Activated T-helper 17 cell treated with anti-CD3 and anti-CD28 coated beads, Interleukin-2, amount 50 U/mL, for 72 hours (primary cell): ENCODE measurements around the gene OR10P1. TPM values are rescaled to one million over a fixed set of nuclear protein-coding genes. Genes with fewer than 3 reads are reported as not detected.
"Not testable (repeated sequence)": the region's sequence is repeated elsewhere in the genome, so short reads cannot be mapped to it uniquely, and the experiment has no call there.

Experiments used
- ATAC-seq: fragments of 150-1000 bp; cut with Tn5 transposase; replicated peaks from 2 replicates; pipeline ENCODE4 v1.10.0; 2021; ENCODE audit warnings: mild to moderate bottlenecking, moderate library complexity
- H3K27ac Mint-ChIP-seq: one replicate; pipeline ENCODE4 v1.8.0; 2022; ENCODE audit warnings: mixed read lengths
- H3K27me3 Mint-ChIP-seq: one replicate; pipeline ENCODE4 v1.8.0; 2022; ENCODE audit warnings: mixed read lengths
- H3K36me3 Mint-ChIP-seq: one replicate; pipeline ENCODE4 v1.8.0; 2022; ENCODE audit warnings: low read depth, mild to moderate bottlenecking, mixed read lengths
- H3K4me1 Mint-ChIP-seq: one replicate; pipeline ENCODE4 v1.8.0; 2022; ENCODE audit warnings: mixed read lengths
- H3K4me3 Mint-ChIP-seq: one replicate; pipeline ENCODE4 v1.8.0; 2022; ENCODE audit warnings: mild to moderate bottlenecking, mixed read lengths
- H3K9me3 Mint-ChIP-seq: one replicate; pipeline ENCODE4 v1.8.0; 2022; ENCODE audit warnings: mixed read lengths
- total RNA-seq, 2 donors: library from RNA; stranded (reverse); gene quantifications; one replicate each; pipeline ENCODE4 v1.2.3, GENCODE V29; 2022

The OR10P1 gene
- total RNA-seq = not detected

- Mint-ChIP-seq H3K9me3 (no peaks in the 10 kb centered on the region), H3K36me3 (no peaks in the 10 kb centered on the region), H3K27ac (peak within 1 kb of the TSS; percentile 35), H3K4me1 (peaks cover 7% of the 10 kb centered on the region), H3K27me3 (peaks cover 9% of the 10 kb centered on the region), H3K4me3 (peak within 1 kb of the TSS; percentile 37)
- ATAC-seq = no peak
Observed at GRCh38 chr12:55636853-55637252, at the start of gene OR10P1. TSS of gene OR10P1 (plus strand) at chr12:55636892. CDS start at chr12:55636892, 0 bp downstream.

DNA sequence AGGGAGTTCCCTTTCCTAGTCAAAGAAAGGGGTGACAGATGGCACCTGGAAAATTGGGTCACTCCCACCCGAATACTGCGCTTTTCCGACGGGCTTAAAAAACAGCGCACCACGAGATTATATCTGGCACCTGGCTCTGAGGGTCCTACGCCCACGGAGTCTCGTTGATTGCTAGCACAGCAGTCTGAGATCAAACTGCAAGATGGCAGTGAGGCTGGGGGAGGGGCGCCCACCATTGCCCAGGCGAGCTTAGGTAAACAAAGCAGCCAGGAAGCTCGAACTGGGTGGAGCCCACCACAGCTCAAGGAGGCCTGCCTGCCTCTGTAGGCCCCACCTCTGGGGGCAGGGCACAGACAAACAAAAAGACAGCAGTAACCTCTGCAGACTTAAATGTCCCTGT lies 46.5 kb upstream of the OR10P1 start:
- not testable (repeated sequence) for H3K4me1 Mint-ChIP-seq, H3K36me3 Mint-ChIP-seq, ATAC-seq, H3K9me3 Mint-ChIP-seq, H3K27ac Mint-ChIP-seq, H3K4me3 Mint-ChIP-seq
- H3K27me3 Mint-ChIP-seq = peaks cover 38% of the 10 kb centered on the region

DNA sequence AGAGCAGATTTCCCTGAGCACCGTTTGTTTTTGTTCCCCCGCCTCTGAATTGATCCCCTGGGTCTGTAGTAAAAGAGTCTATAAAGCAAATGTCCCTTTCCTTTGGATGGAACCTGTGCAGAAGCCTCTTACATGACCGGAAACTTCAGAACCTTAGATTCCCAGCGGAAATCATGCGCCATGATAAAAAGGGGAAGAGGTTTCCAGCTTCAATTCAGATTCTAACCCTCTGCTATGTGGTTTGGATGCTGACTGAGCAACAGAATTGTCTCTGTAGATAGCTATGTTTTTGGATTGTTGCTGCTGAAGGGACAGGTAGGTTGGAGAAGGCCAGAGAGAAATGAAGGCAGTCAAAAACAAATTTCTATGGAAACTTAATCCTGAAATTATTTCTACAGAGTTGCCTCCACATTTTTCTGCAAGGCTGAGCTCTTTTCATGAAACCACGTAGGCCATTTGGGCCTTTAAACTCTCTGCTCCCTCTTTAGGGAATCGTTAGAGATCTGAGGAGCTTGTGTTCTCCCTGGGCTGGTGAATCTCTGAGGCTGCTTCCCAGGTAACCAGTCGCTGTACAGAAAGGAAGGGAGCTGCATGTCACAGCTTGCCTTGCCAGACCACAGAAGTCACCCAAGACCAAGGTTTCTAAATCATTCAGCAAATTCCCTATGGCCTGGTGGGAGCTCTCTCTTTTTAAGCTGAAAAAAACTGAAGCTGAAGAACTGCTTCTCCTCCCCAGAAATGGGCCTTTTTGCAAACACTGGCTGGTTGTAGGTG lies 28.7 kb upstream of the OR10P1 start:
- H3K36me3 Mint-ChIP-seq = no peaks in the 10 kb centered on the region
- no peak overlapping the region for H3K27ac Mint-ChIP-seq
- no peak for ATAC-seq
- peaks cover 23% of the 10 kb centered on the region for H3K27me3 Mint-ChIP-seq
- H3K4me1 Mint-ChIP-seq = no peaks in the 10 kb centered on the region
- no peak overlapping the region for H3K4me3 Mint-ChIP-seq
- H3K9me3 Mint-ChIP-seq = no peaks in the 10 kb centered on the region

DNA sequence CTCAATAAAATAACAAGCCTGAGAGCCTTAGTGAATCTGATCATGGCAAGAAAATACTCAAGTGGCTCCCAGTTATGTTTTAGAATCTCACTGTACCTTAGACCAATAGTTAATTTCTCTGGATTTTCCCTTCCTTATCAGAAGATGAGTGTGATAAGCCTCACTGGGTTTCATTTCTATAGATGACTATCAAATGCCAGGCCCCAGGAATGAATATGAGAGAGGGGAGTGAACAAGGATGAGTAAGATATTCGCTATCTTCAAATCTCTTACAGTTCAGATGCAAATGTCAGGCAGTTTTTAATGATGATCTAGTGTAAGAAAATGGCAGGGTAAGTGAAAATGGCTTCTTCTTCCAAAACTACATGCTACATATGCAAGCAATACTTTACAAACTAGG lies 26.1 kb upstream of the OR10P1 start:
- Mint-ChIP-seq H3K4me1 (no peaks in the 10 kb centered on the region), H3K4me3 (no peak overlapping the region), H3K36me3 (no peaks in the 10 kb centered on the region), H3K27me3 (peaks cover 28% of the 10 kb centered on the region), H3K27ac (no peak overlapping the region), H3K9me3 (peaks cover 9% of the 10 kb centered on the region)
- ATAC-seq = peak; percentile 81

DNA sequence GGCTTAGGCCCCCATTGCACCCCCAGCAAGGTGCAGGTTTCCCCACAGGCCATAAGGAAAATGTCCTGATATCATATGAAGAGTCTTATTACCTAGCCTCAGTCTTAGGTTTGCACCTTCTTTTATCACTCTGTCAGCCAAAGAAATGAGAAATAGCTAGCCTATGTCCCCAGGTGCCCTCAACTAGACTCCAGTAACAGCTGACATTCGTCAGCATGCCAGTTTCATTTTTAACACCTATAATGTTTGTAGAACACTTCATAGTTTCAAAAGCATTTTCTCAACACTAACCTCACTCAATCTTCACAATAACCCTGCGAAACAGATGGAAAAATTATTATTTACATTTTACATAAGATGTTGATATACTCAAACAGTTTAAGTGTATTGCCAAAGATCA lies 24.0 kb upstream of the OR10P1 start:
- no peak overlapping the region for H3K4me3 Mint-ChIP-seq
- peaks cover 36% of the 10 kb centered on the region for H3K27me3 Mint-ChIP-seq
- no peaks in the 10 kb centered on the region for H3K4me1 Mint-ChIP-seq
- no peak for ATAC-seq
- no peaks in the 10 kb centered on the region for H3K36me3 Mint-ChIP-seq
- H3K27ac Mint-ChIP-seq = no peak overlapping the region
- peaks cover 17% of the 10 kb centered on the region for H3K9me3 Mint-ChIP-seq

DNA sequence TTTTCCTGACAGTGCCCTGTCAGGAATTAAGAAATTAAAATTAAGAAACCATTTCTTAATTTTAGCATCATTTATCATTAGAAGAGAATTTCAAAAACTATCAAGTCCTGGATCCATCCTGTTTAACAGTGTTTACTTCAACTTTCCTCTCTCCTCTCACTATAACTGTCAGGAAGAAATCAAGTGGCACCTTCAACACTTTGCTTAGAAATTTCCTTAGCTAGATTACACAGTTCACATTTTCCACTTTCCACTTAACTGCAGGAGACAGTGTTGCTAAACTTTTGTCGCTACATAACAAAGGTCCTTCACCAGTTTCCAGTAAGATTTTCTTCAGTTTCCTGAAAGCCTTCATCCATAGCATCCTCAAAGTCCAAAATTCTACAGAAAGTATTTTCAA lies 21.9 kb upstream of the OR10P1 start:
- ATAC-seq = no peak

DNA sequence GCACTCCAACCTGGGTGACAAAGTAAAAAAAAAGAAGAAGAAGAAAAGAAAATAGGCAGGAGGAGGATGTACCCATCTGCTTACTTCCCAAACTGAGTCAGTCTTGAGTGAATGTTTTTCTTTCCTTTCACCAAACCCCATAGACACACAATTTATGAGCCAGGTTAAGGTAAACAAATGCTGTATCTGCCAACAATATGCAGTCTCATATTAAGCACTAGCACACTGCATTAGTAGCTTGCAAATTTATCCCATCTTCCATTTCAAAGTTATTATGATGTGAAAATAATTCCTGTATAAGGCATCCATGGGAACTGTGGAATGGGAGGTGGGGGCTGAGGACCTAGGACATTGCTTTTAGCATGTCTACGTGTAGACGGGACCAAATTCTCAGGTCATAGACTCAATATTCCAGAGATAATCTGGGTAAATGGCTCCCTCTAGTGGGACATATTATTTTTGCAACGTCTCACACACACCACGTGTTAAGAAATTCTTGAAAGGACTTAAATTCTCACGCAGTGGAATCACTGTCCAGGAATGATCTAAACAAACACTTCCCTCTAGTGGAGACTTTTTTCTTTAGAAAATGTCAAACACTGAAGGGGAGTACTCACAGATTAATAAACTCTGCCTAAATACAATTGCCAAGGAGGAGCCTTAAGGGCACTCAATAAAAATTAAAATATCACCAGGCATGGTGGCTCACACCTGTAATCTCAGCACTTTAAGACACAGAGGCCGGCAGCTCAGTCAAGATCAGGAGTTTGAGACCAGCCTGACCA lies 17.1 kb upstream of the OR10P1 start:
- ATAC-seq = peak; percentile 64
- H3K27me3 Mint-ChIP-seq = peaks cover 32% of the 10 kb centered on the region
- no peaks in the 10 kb centered on the region for H3K36me3 Mint-ChIP-seq
- H3K4me1 Mint-ChIP-seq = no peaks in the 10 kb centered on the region
- H3K9me3 Mint-ChIP-seq = peaks cover 17% of the 10 kb centered on the region
- no peak overlapping the region for H3K27ac Mint-ChIP-seq
- H3K4me3 Mint-ChIP-seq = no peak overlapping the region

More for the DNA sequence above, 21.9 kb upstream of the OR10P1 start:
- Mint-ChIP-seq H3K4me1 (no peaks in the 10 kb centered on the region), H3K4me3 (no peak overlapping the region), H3K9me3 (peaks cover 17% of the 10 kb centered on the region), H3K27me3 (peaks cover 32% of the 10 kb centered on the region), H3K36me3 (no peaks in the 10 kb centered on the region), H3K27ac (no peak overlapping the region)

- ATAC-seq = peak; percentile 92
- Mint-ChIP-seq H3K4me3 (no peak overlapping the region), H3K9me3 (no peaks in the 10 kb centered on the region)
Observed at GRCh38 chr12:55624056-55624455, 12.6 kb upstream of the OR10P1 start.

DNA sequence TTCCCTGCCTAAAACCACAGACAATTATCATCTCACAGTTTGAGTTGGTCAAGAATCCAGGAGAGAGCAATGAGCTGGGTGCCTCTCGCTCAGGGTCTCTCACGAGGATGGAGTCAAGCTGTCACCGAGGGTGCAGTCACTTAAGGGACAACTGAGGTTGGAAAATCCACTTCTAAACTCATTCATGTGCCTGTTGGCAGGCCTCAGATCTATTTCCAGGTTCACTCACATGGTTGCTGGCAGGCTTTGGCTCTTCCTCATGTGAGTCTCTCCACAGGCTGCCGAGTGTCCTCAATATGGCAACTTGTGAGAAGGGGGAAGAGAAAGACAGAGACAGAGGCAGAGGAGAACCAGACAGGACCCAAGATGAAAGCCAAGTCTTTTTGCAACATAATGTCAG lies 10.5 kb upstream of the OR10P1 start:
- ATAC-seq = no peak
- peaks cover 12% of the 10 kb centered on the region for H3K4me1 Mint-ChIP-seq
- no peaks in the 10 kb centered on the region for H3K9me3 Mint-ChIP-seq
- H3K27ac Mint-ChIP-seq = no peak overlapping the region
- H3K4me3 Mint-ChIP-seq = no peak overlapping the region
- H3K27me3 Mint-ChIP-seq = peaks cover 3% of the 10 kb centered on the region
- H3K36me3 Mint-ChIP-seq = no peaks in the 10 kb centered on the region

More at GRCh38 chr12:55624056-55624455, 12.6 kb upstream of the OR10P1 start:
- H3K4me1 Mint-ChIP-seq = peaks cover 4% of the 10 kb centered on the region
- no peaks in the 10 kb centered on the region for H3K36me3 Mint-ChIP-seq
- no peak overlapping the region for H3K27ac Mint-ChIP-seq
- peaks cover 7% of the 10 kb centered on the region for H3K27me3 Mint-ChIP-seq

- Mint-ChIP-seq H3K9me3 (no peaks in the 10 kb centered on the region), H3K4me1 (peaks cover 12% of the 10 kb centered on the region), H3K27ac (peak overlapping the region; percentile 62), H3K36me3 (no peaks in the 10 kb centered on the region), H3K27me3 (peaks cover 4% of the 10 kb centered on the region), H3K4me3 (peak overlapping the region; percentile 42)
- peak; percentile 81 for ATAC-seq
Observed at GRCh38 chr12:55629058-55629841, 7.4 kb upstream of the OR10P1 start.

GRCh38 chr12:55631056-55631455 lies 5.6 kb upstream of the OR10P1 start:
- Mint-ChIP-seq H3K36me3 (no peaks in the 10 kb centered on the region), H3K4me3 (no peak overlapping the region), H3K9me3 (no peaks in the 10 kb centered on the region), H3K4me1 (peaks cover 12% of the 10 kb centered on the region), H3K27me3 (peaks cover 4% of the 10 kb centered on the region), H3K27ac (no peak overlapping the region)
- ATAC-seq = no peak

- peaks cover 12% of the 10 kb centered on the region for H3K4me1 Mint-ChIP-seq
- no peak overlapping the region for H3K27ac Mint-ChIP-seq
- H3K4me3 Mint-ChIP-seq = no peak overlapping the region
- H3K9me3 Mint-ChIP-seq = no peaks in the 10 kb centered on the region
- H3K27me3 Mint-ChIP-seq = peaks cover 4% of the 10 kb centered on the region
- ATAC-seq = no peak
- no peaks in the 10 kb centered on the region for H3K36me3 Mint-ChIP-seq
Observed at GRCh38 chr12:55631733-55632132, 5.0 kb upstream of the OR10P1 start.

GRCh38 chr12:55633151-55633550 lies 3.5 kb upstream of the OR10P1 start:
- H3K27ac Mint-ChIP-seq = no peak overlapping the region
- H3K36me3 Mint-ChIP-seq = no peaks in the 10 kb centered on the region
- no peak overlapping the region for H3K4me3 Mint-ChIP-seq
- ATAC-seq = no peak
- no peaks in the 10 kb centered on the region for H3K9me3 Mint-ChIP-seq
- peaks cover 9% of the 10 kb centered on the region for H3K27me3 Mint-ChIP-seq
- H3K4me1 Mint-ChIP-seq = peaks cover 19% of the 10 kb centered on the region

- Mint-ChIP-seq H3K27ac (no peak overlapping the region), H3K27me3 (peaks cover 9% of the 10 kb centered on the region), H3K4me3 (no peak overlapping the region), H3K9me3 (no peaks in the 10 kb centered on the region), H3K36me3 (no peaks in the 10 kb centered on the region), H3K4me1 (peaks cover 7% of the 10 kb centered on the region)
- ATAC-seq = peak; percentile 86
Observed at GRCh38 chr12:55636116-55636655, 506 bp upstream of the OR10P1 start.
